Measurements from ENCODE around the gene ATP6V1G3.

ATP6V1G3 gene

DNA sequence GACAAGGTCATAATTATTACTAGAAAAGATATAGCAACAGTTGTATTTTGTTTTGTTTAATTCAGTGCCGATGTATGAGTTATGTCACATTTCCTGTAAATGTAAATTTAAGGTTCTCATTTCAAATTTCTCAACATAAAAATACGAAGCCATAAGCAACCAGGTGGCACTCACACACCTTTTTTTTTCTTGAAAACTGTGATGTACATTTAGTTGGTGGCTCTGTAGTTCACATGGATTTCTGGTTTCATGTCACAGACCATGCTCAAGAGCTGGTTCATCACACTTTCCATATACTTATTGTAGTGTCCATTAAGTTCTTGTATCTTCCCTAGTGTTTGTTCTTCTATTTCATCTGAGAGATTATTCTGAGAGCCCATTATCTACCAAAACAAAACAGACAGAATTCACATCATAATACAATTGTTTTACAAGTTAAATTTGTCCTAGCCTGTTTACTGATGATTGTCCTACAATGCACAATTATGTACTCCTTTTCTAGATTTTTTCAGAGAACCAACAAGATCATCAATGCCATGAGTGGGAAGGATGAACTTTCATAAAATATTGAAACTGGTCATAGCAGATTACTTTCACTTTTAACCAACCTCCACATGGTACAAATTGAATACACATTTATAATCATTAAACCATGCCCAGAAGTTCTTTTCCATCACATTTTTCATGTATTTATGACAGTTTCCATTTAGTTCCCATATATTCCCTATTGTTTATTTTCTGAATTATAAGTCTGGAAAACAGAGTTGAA, 17.1 kb downstream of the ATP6V1G3 start:
- no peak for DNase-seq (ENCODE audit: low read depth, low spot score)
- H3K4me3 ChIP-seq (ENCODE audit: low read depth, low read length), result no peak overlapping the region
- TF ChIP-seq, protein P1, sequence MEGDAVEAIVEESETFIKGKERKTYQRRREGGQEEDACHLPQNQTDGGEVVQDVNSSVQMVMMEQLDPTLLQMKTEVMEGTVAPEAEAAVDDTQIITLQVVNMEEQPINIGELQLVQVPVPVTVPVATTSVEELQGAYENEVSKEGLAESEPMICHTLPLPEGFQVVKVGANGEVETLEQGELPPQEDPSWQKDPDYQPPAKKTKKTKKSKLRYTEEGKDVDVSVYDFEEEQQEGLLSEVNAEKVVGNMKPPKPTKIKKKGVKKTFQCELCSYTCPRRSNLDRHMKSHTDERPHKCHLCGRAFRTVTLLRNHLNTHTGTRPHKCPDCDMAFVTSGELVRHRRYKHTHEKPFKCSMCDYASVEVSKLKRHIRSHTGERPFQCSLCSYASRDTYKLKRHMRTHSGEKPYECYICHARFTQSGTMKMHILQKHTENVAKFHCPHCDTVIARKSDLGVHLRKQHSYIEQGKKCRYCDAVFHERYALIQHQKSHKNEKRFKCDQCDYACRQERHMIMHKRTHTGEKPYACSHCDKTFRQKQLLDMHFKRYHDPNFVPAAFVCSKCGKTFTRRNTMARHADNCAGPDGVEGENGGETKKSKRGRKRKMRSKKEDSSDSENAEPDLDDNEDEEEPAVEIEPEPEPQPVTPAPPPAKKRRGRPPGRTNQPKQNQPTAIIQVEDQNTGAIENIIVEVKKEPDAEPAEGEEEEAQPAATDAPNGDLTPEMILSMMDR (IDR thresholded peaks at IDR 0.05; ENCODE audit: low read depth, low read length), result no peak
- in situ Hi-C loops (cut with HindIII; ENCODE audit: low sequenced_read_pairs), result no loop called here

DNA sequence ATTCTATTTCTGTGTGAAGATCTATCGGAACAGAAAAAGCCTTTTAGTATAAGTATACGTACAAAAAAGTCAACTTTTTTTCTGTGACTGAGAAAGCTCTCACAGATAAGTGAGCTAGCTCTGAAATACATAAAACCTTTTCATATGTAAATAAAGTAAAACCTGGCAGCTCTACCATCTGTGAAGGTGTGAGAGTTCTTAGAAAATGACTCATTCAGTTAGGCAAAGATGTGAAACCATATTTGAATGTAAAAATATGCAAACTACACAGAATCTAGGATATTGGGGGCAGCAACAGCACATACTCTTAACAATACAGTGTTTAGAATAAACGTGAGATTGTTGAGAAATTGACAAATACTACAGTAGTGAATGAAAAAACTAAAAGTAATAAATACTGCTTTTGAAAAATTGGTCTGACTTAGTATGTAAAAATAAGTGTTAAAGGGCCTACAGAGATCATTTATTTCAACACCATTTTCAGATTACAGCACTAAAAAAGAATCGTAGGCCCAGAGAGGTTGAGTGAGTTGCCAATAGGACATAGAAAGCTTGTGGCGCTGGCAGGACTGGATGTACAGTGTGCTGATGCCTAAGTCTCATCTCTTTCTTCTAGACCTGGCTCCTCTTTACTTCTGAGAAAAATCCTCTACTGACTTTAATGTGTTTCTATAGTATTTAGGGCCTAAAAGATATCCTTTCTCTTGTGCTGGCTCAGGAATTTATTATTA, 19.8 kb downstream of the ATP6V1G3 start:
- in situ Hi-C loops (cut with HindIII; ENCODE audit: low sequenced_read_pairs), result no loop called here
- DNase-seq (ENCODE audit: low read depth, low spot score), result no peak
- H3K4me3 ChIP-seq (ENCODE audit: low read depth, low read length), result no peak overlapping the region
- TF ChIP-seq, protein P1 (IDR thresholded peaks at IDR 0.05; ENCODE audit: low read depth, low read length), result no peak

DNA sequence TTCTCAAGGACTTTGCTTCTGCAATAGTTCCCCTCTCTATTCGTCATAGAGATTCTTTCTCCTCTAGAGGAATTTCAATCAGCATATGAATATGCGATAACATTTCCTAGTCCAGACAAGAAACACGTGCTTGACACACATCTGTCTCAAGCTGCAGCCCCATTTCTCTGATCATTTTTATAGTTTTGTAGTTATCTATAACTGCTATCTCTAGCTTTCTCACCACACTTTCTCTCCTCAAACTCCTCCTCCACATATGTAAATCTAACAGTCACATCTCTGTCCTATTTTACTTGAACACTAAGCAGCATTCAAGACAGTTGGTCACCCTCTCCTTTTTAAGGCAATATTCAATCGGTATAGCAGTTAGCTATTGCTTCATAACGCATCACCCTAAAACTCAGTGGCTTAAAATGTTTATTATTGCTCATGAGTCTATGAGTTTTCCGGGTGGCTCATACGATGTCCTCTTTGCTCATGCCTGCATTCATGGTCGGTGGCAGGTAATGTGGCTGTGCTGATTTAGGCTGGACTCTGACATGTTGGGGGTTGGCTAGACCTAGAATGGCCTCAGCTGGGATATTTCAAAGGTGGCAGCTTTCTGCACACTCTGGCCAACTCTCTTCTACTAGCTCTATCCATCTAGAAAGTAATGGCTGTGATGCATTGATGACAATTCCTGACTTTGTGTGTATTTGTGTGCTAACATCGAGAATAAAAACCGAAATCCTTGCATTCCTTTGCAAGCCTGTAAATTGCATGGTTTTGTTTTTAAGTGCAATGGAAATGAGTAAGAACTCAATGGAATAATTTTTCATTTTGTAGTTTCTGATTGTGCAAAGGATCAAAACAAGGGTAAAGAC, 20.6 kb downstream of the ATP6V1G3 start:
- no peak overlapping the region for H3K4me3 ChIP-seq (ENCODE audit: low read depth, low read length)
- TF ChIP-seq, protein P1 (IDR thresholded peaks at IDR 0.05; ENCODE audit: low read depth, low read length), result no peak
- DNase-seq (ENCODE audit: low read depth, low spot score), result no peak
- in situ Hi-C loops (cut with HindIII; ENCODE audit: low sequenced_read_pairs), result no loop called here

DNA sequence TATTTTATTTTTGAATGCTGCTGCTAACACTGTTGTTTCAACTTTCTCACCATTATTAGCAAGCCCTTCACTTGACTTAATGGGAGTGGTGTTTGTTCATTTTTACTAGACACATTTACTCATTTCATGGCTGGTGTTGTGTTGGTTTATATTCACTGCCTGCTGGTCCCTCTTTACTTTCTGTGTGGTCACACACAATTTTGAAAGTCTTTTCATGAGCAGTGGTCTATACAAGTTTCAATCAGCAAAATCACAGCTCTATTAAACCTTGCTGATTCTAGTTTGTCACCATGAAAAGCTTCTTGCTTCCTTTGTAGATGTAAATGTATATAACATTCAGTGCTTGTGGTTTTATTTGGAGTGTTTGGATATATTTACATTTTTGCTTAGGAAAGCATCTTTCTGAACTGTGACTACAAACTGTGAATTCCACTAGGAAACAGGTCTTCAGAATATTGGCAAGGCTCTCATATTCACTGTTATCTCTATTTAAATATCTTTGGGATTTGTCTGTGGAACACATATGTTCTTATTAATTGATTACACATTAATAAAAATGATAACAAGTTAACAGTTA, 22.8 kb downstream of the ATP6V1G3 start:
- TF ChIP-seq, protein P1 (IDR thresholded peaks at IDR 0.05; ENCODE audit: low read depth, low read length), result no peak
- in situ Hi-C loops (cut with HindIII; ENCODE audit: low sequenced_read_pairs), result no loop called here
- no peak overlapping the region for H3K4me3 ChIP-seq (ENCODE audit: low read depth, low read length)
- DNase-seq (ENCODE audit: low read depth, low spot score), result no peak

DNA sequence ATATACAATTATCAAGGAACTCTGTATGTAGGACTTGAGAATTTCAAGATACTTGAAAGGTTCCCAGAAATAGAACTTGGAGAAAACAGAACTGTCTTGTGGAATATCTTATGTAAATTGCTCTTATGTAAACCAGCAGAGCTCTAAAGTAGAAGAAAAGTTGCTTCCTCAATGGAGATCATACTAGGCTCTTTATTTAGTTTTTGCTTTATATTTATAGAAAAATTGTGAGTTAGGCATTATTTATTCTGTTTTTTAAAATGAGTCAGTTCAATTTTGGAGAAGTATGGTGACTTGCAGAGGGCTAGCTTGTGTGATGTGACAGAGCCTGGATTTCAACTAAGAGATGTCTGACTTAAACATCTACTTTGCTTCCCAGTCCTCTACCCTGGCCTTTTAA, 40.4 kb downstream of the ATP6V1G3 start:
- no peak overlapping the region for H3K4me3 ChIP-seq (ENCODE audit: low read depth, low read length)
- in situ Hi-C loops (cut with HindIII; ENCODE audit: low sequenced_read_pairs), result no loop called here
- TF ChIP-seq, protein P1 (IDR thresholded peaks at IDR 0.05; ENCODE audit: low read depth, low read length), result no peak
- no peak for DNase-seq (ENCODE audit: low read depth, low spot score)

DNA sequence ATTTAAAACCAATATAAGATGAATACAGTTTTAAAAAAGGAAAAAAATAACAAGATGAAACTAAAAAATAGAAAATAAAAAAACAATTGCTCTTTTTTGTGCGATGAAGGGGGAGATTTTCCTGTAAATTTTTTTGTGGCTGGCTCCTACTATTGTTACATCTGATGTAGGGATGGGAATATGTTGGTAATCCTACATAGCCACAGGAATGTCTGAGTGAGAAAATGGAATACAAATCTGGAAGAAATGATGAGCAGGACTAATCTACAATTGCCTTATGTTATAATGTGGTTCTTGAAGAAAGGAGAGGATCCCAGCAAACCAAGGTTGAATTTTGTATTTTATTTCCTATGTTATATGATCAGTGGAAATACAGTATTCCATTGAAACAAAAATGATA, 40.9 kb downstream of the ATP6V1G3 start:
- DNase-seq (ENCODE audit: low read depth, low spot score), result peak; percentile 38
- no peak overlapping the region for H3K4me3 ChIP-seq (ENCODE audit: low read depth, low read length)
- in situ Hi-C loops (cut with HindIII; ENCODE audit: low sequenced_read_pairs), result no loop called here
- TF ChIP-seq, protein P1 (IDR thresholded peaks at IDR 0.05; ENCODE audit: low read depth, low read length), result no peak
